IMR-90 (cell line): ENCODE results near the gene FGF21. TPM values are rescaled to one million over a fixed set of nuclear protein-coding genes. Genes with fewer than 3 reads are reported as not detected.
A peak's percentile ranks its signal among the peaks of the same experiment; 100 is the strongest.

Experiments
- ATAC-seq: fragments of 200-7000 bp; cut with Tn5 transposase; 2 replicates; pipeline ENCODE4 v1.9.1; 2020; ENCODE audit warnings: low read depth, mild to moderate bottlenecking, moderate library complexity
- BruUV-seq: library from RNA; stranded (reverse); fragments of 400-500 nt; replicated peaks from 2 replicates; lab custom pipeline; 2021; lab: Mats Ljungman, UMichigan
- CTCF ChIA-PET: fragments of 300-600 bp; formaldehyde crosslinking; extraction: SDS; loops from one replicate; lab custom pipeline; 2021; ENCODE audit warnings: antibody characterized with exemption; lab: Yijun Ruan, JAX
- POLR2A ChIA-PET: fragments of 300-600 bp; sonication (Branson Sonifier 250); formaldehyde crosslinking; loops from one replicate; lab custom pipeline; 2022; ENCODE audit warnings: antibody characterized with exemption; ENCODE audit not compliant: unreplicated experiment; lab: Charles Lee
- DNase-seq: peaks from one replicate; pipeline ENCODE4 v3.0.0; 2013
- H2AFZ ChIP-seq: replicated peaks from 2 replicates; pipeline ENCODE3; 2013; ENCODE audit warnings: low read length, mild to moderate bottlenecking; ENCODE audit not compliant: poor library complexity
- H2AK5ac ChIP-seq: 2 replicates; pipeline ENCODE4 v1.6.1; 2013; ENCODE audit warnings: low read depth, low read length, inconsistent platforms
- H2AK9ac ChIP-seq: replicated peaks from 2 replicates; pipeline ENCODE3; 2013; ENCODE audit warnings: mild to moderate bottlenecking, low read depth, low read length, moderate library complexity; ENCODE audit not compliant: poor library complexity
- H2BK120ac ChIP-seq: 2 replicates; pipeline ENCODE4 v1.6.1; 2013; ENCODE audit warnings: low read depth, low read length, inconsistent platforms
- H2BK15ac ChIP-seq: 3 replicates; pipeline ENCODE4 v1.6.1; 2013; ENCODE audit warnings: low read depth, low read length, inconsistent platforms
- H2BK20ac ChIP-seq: 2 replicates; pipeline ENCODE4 v1.6.1; 2013; ENCODE audit warnings: low read depth, mild to moderate bottlenecking, inconsistent platforms, low read length, moderate library complexity
- H2BK5ac ChIP-seq: 2 replicates; pipeline ENCODE4 v1.6.1; 2013; ENCODE audit warnings: mild to moderate bottlenecking, low read depth, low read length, inconsistent platforms; ENCODE audit not compliant: poor library complexity, severe bottlenecking
- H3K14ac ChIP-seq: replicated peaks from 2 replicates; pipeline ENCODE4 v1.6.1; 2013; ENCODE audit warnings: low read depth, low read length, inconsistent platforms
- H3K18ac ChIP-seq: 2 replicates; pipeline ENCODE4 v1.6.1; 2013; ENCODE audit warnings: low read depth, low read length, control low read depth
- H3K23ac ChIP-seq: 2 replicates; pipeline ENCODE4 v1.6.1; 2013; ENCODE audit warnings: low read depth, low read length, inconsistent platforms
- H3K27ac ChIP-seq: 2 replicates; pipeline ENCODE4 v1.5.1; 2013; ENCODE audit warnings: mild to moderate bottlenecking, control low read depth, low read length; ENCODE audit not compliant: insufficient read depth
- H3K27me3 ChIP-seq: 2 replicates; pipeline ENCODE4 v1.6.1; 2013; ENCODE audit warnings: low read length; ENCODE audit not compliant: control insufficient read depth, insufficient read depth
- H3K36me3 ChIP-seq: 2 replicates; pipeline ENCODE4 v1.6.1; 2013; ENCODE audit warnings: low read length, mixed read lengths; ENCODE audit not compliant: control insufficient read depth, insufficient read depth
- H3K4ac ChIP-seq: 2 replicates; pipeline ENCODE4 v1.6.1; 2013; ENCODE audit warnings: low read depth, low read length, inconsistent platforms
- H3K4me1 ChIP-seq: 2 replicates; pipeline ENCODE4 v1.6.1; 2013; ENCODE audit warnings: low read length, mixed read lengths; ENCODE audit not compliant: control insufficient read depth, insufficient read depth
- H3K4me2 ChIP-seq: 2 replicates; pipeline ENCODE4 v1.6.1; 2013; ENCODE audit warnings: low read depth, mild to moderate bottlenecking, control low read depth, low read length, moderate library complexity
- H3K4me3 ChIP-seq: 2 replicates; pipeline ENCODE4 v1.5.1; 2013; ENCODE audit warnings: low read depth, mild to moderate bottlenecking, control low read depth, low read length, moderate library complexity; ENCODE audit not compliant: insufficient read depth
- H3K56ac ChIP-seq: 2 replicates; pipeline ENCODE4 v1.6.1; 2013; ENCODE audit warnings: low read length, inconsistent platforms; ENCODE audit not compliant: insufficient read depth; ENCODE audit errors: extremely low read depth
- H3K79me1 ChIP-seq, 2 experiments: 2 replicates each; pipeline ENCODE4 v1.6.1; 2013; ENCODE audit warnings: low read length in 2 of 2, inconsistent platforms in 1 of 2, low read depth in 1 of 2
- H3K9ac ChIP-seq: 2 replicates; pipeline ENCODE4 v1.6.1; 2013; ENCODE audit warnings: low read depth, low read length, control low read depth
- H3K9me1 ChIP-seq: 2 replicates; pipeline ENCODE4 v1.6.1; 2013; ENCODE audit warnings: low read length, inconsistent platforms; ENCODE audit not compliant: insufficient read depth
- H3K9me3 ChIP-seq: 2 replicates; pipeline ENCODE4 v1.6.1; 2013; ENCODE audit warnings: low read length; ENCODE audit not compliant: control insufficient read depth, insufficient read depth
- H4K20me1 ChIP-seq: 2 replicates; pipeline ENCODE4 v1.6.1; 2013; ENCODE audit warnings: low read length, inconsistent platforms; ENCODE audit not compliant: insufficient read depth
- H4K5ac ChIP-seq: 2 replicates; pipeline ENCODE4 v1.6.1; 2013; ENCODE audit warnings: mild to moderate bottlenecking, low read depth, low read length, control low read depth
- H4K8ac ChIP-seq, 2 experiments: 2 replicates each; pipeline ENCODE4 v1.6.1; 2013; ENCODE audit warnings: low read depth in 2 of 2, low read length in 2 of 2, control low read depth in 1 of 2, inconsistent platforms in 1 of 2
- H4K91ac ChIP-seq: 2 replicates; pipeline ENCODE4 v1.6.1; 2013; ENCODE audit warnings: low read depth, low read length, inconsistent platforms; ENCODE audit not compliant: insufficient read depth
- ELK1 ChIP-seq: fragments of 150-350 bp; IDR thresholded peaks from 2 replicates; pipeline ENCODE4 v1.6.1; 2016; ENCODE audit warnings: low read depth, mild to moderate bottlenecking, low read length, moderate library complexity, borderline replicate concordance
- FOS ChIP-seq: fragments of 150-350 bp; IDR thresholded peaks from 2 replicates; pipeline ENCODE4 v1.6.1; 2016; ENCODE audit warnings: low read depth, low read length
- MAZ ChIP-seq: IDR thresholded peaks from 2 replicates; pipeline ENCODE4 v1.6.1; 2012; ENCODE audit warnings: low read depth, mild to moderate bottlenecking, low read length, improper control_type of control experiment, moderate library complexity, borderline replicate concordance
- POLR2A ChIP-seq: IDR thresholded peaks from 2 replicates; pipeline ENCODE4 v1.6.1; 2012; ENCODE audit warnings: mild to moderate bottlenecking, low read depth, low read length
- RAD21 ChIP-seq: IDR thresholded peaks from 2 replicates; pipeline ENCODE4 v1.6.1; 2012; ENCODE audit warnings: low read length, improper control_type of control experiment
- RCOR1 ChIP-seq: IDR thresholded peaks from 2 replicates; pipeline ENCODE4 v1.6.1; 2012; ENCODE audit warnings: mild to moderate bottlenecking, low read length, improper control_type of control experiment; ENCODE audit not compliant: insufficient replicate concordance
- RFX5 ChIP-seq: IDR thresholded peaks from 2 replicates; pipeline ENCODE4 v1.8.0; 2012; ENCODE audit warnings: low read depth, mild to moderate bottlenecking, low read length, moderate library complexity
- SMC3 ChIP-seq: fragments of 150-350 bp; IDR thresholded peaks from 2 replicates; pipeline ENCODE4 v1.6.1; 2016; ENCODE audit warnings: low read depth, mild to moderate bottlenecking, antibody characterized with exemption, low read length, moderate library complexity
- USF2 ChIP-seq: fragments of 150-350 bp; IDR thresholded peaks from 2 replicates; pipeline ENCODE4 v1.6.1; 2017; ENCODE audit warnings: mild to moderate bottlenecking, antibody characterized with exemption, low read length, low read depth
- WGBS, 2 experiments: methylation state at CpG; one replicate each; pipeline versions ENCODE4 v1.1.5 to v1.1.7; 2013; ENCODE audit warnings: missing lambda C conversion rate in 2 of 2; ENCODE audit not compliant: insufficient read length in 1 of 2; ENCODE audit errors: extremely low coverage in 2 of 2; 5-methylcytosine and 5-hydroxymethylcytosine counted together
- dilution Hi-C: fragments of 300-500 bp; cut with HindIII; formaldehyde crosslinking; loops from one replicate; pipeline ENCODE4 v1.14.3; 2018; ENCODE audit warnings: low sequenced_read_pairs; ENCODE audit not compliant: unreplicated experiment
- in situ Hi-C: fragments of 300-500 bp; cut with MboI; formaldehyde crosslinking; loops from 3 replicates; pipeline ENCODE4 v1.14.3; 2019; ENCODE audit warnings: low sequenced_read_pairs, inconsistent platforms, mixed read lengths
- intact Hi-C: fragments of 100-400 bp; cut with micrococcal nuclease; formaldehyde crosslinking; loops from 2 replicates; pipeline ENCODE4 v1.10.0; 2022
- polyA plus RNA-seq, 3 experiments: library from polyadenylated mRNA; depleted of rRNA; stranded (reverse); fragments of >200 nt; gene quantifications; 2 replicates each; pipeline ENCODE4 v1.2.3, GENCODE V29; 2012; ENCODE audit warnings: low replicate concordance in 1 of 3
- total RNA-seq: library from RNA; depleted of rRNA; stranded (reverse); fragments of >200 nt; gene quantifications from 2 replicates; pipeline ENCODE4 v1.2.3, GENCODE V29; 2012

FGF21 gene
- total and polyA plus RNA-seq, 2 of the 4 experiments (the other 2 are of a cell fraction): not detected

- H4K20me1 ChIP-seq: no peaks in the 10 kb centered on the region
- no peak overlapping the region for H3K9ac ChIP-seq
- intact Hi-C loops (no loop called here), dilution Hi-C loops (no loop called here), in situ Hi-C loops (no loop called here)
- CTCF ChIA-PET: no interaction called here
- H3K9me1 ChIP-seq: peaks cover 3% of the 10 kb centered on the region
- WGBS, 2 experiments: 10% methylated on average over 31 of the region's 38 CpGs; no CpG with 5 or more reads in 1 of the 2 experiments
- H2BK120ac ChIP-seq: no peak overlapping the region
- H3K4me1 ChIP-seq: peaks cover 5% of the 10 kb centered on the region
- no peak overlapping the region for H3K18ac ChIP-seq
- peak overlapping the region; percentile 88 for H2AFZ ChIP-seq
- no peak overlapping the region for H3K14ac ChIP-seq
- H4K5ac ChIP-seq: no peak overlapping the region
- no peak overlapping the region for H3K4ac ChIP-seq
- no peak overlapping the region for H3K56ac ChIP-seq
- peaks cover 28% of the 10 kb centered on the region for H3K27me3 ChIP-seq
- H4K91ac ChIP-seq: no peak overlapping the region
- POLR2A ChIA-PET: no interaction called here
- TF ChIP-seq RFX5 (no peak), RCOR1 (no peak), FOS (no peak), SMC3 (no peak), RAD21 (no peak), POLR2A (no peak), MAZ (no peak), ELK1 (no peak), USF2 (no peak)
- no peak overlapping the region for H3K4me2 ChIP-seq
- no peak overlapping the region for H2BK20ac ChIP-seq
- H3K4me3 ChIP-seq: no peak overlapping the region
- ATAC-seq (no peak), DNase-seq (no peak)
- H2BK5ac ChIP-seq: no peak overlapping the region
- no peak overlapping the region for H3K23ac ChIP-seq
- no peaks in the 10 kb centered on the region for H3K79me1 ChIP-seq
- no TSS peak for BruUV-seq
- peak overlapping the region; percentile 78 for H2AK9ac ChIP-seq
- no peak overlapping the region for H2AK5ac ChIP-seq
- H3K9me3 ChIP-seq: peaks cover 3% of the 10 kb centered on the region
- H2BK15ac ChIP-seq: no peak overlapping the region
- no peak overlapping the region for H3K27ac ChIP-seq
- no peaks in the 10 kb centered on the region for H3K36me3 ChIP-seq
- H4K8ac ChIP-seq: no peak overlapping the region
Measured at GRCh38 chr19:48735031-48735615, 20.2 kb upstream of the FGF21 start.
